Stimulated activated naive B cell treated with anti-CD40 and anti-IgM and Interleukin-4, amounts not matched to agents 10 μg/mL and 1 μg/mL and 100 μg/mL, for 72 hours (primary cell): ENCODE results near the gene SETD1A.
A peak's percentile ranks its signal among the peaks of the same experiment; 100 is the strongest.

Source experiments
- ATAC-seq, 2 donors: fragments of 150-1000 bp; cut with Tn5 transposase; replicated peaks; 2 replicates each; pipeline ENCODE4 v1.10.0; 2021; ENCODE audit warnings: moderate library complexity in 1 of 2
- DNase-seq: peaks from one replicate; pipeline ENCODE4 v3.0.0; 2021
- H3K27ac Mint-ChIP-seq: one replicate; pipeline ENCODE4 v1.8.0; 2022; ENCODE audit warnings: mild to moderate bottlenecking, mixed read lengths
- H3K27me3 Mint-ChIP-seq, 2 donors: one replicate each; pipeline ENCODE4 v1.8.0; 2022; ENCODE audit warnings: mixed read lengths in 2 of 2
- H3K36me3 Mint-ChIP-seq, 2 donors: one replicate each; pipeline ENCODE4 v1.8.0; 2022; ENCODE audit warnings: mixed read lengths in 2 of 2, mild to moderate bottlenecking in 1 of 2
- H3K4me1 Mint-ChIP-seq, 2 donors: one replicate each; pipeline ENCODE4 v1.8.0; 2022; ENCODE audit warnings: mixed read lengths in 2 of 2, mild to moderate bottlenecking in 1 of 2
- H3K4me3 Mint-ChIP-seq, 2 donors: one replicate each; pipeline ENCODE4 v1.8.0; 2022; ENCODE audit warnings: mild to moderate bottlenecking in 2 of 2, mixed read lengths in 2 of 2, moderate library complexity in 1 of 2
- H3K9me3 Mint-ChIP-seq, 2 donors: one replicate each; pipeline ENCODE4 v1.8.0; 2022; ENCODE audit warnings: mixed read lengths in 2 of 2, mild to moderate bottlenecking in 1 of 2

SETD1A gene

GRCh38 chr16:30941600-30942425 lies 15.7 kb upstream of the SETD1A start:
- DNase-seq (peak; percentile 64), ATAC-seq (peak; percentile 95 to 96)
- peak overlapping the region; percentile 81 for H3K27ac Mint-ChIP-seq
- peak overlapping the region; percentile 71 to 77 for H3K4me3 Mint-ChIP-seq
- H3K36me3 Mint-ChIP-seq: peaks cover 29 to 60% of the 10 kb centered on the region in 2 donors
- peaks cover 24 to 31% of the 10 kb centered on the region in 2 donors for H3K4me1 Mint-ChIP-seq
- H3K27me3 Mint-ChIP-seq: no peaks in the 10 kb centered on the region
- H3K9me3 Mint-ChIP-seq: no peaks in the 10 kb centered on the region

DNA sequence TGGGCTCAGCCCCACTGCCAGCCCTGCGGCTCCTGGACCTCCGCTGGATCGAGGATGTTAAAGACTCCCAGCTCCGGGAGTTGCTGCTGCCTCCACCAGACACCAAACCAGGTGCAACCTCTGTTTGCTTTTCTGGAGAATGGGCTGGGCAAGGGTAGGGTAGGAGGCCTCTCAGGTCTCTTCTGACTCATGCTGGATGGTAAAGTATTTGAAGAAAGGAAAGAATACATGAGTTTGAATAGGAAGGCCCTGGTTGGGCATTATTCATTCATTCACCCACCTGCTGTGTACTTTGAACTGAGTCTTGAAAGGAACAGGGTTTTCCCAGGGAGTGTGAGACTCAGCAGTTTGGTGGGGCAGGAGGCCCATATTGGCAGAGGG lies 15.1 kb upstream of the SETD1A start:
- peak; percentile 7 to 16 for ATAC-seq
- peak overlapping the region in 1 of 2 donors; percentile 77 for H3K4me3 Mint-ChIP-seq

DNA sequence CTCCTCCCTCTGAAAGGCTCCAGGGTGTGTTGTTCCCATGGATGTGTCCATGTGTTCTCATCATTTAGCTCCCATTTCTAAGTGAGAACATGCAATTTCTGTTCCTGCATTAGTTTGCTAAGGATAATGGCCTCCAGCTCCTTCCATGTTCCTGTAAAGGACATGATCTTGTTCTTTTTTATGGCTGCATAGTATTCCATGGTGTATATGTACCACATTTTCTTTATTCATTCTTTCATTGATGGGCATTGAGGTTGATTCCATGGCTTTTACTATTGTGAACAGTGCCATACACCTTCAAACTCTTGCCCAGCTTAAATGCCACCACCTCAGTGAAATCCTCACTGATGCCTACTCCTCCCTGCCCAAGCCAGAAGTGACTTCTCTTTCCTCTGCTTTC lies 13.2 kb upstream of the SETD1A start:
- Mint-ChIP-seq H3K4me3 (no peak overlapping the region), H3K4me1 (peaks cover 17 to 25% of the 10 kb centered on the region in 2 donors), H3K27ac (no peak overlapping the region), H3K27me3 (no peaks in the 10 kb centered on the region), H3K9me3 (no peaks in the 10 kb centered on the region), H3K36me3 (peaks cover 28 to 53% of the 10 kb centered on the region in 2 donors)
- ATAC-seq: no peak
- no peak for DNase-seq

More for the DNA sequence above, 15.1 kb upstream of the SETD1A start:
- peaks cover 30 to 60% of the 10 kb centered on the region in 2 donors for H3K36me3 Mint-ChIP-seq
- peaks cover 20 to 26% of the 10 kb centered on the region in 2 donors for H3K4me1 Mint-ChIP-seq
- no peaks in the 10 kb centered on the region for H3K9me3 Mint-ChIP-seq
- no peak overlapping the region for H3K27ac Mint-ChIP-seq
- no peak for DNase-seq
- no peaks in the 10 kb centered on the region for H3K27me3 Mint-ChIP-seq

- no peak for ATAC-seq
Measured at GRCh38 chr16:30946671-30947540, 10.6 kb upstream of the SETD1A start.

DNA sequence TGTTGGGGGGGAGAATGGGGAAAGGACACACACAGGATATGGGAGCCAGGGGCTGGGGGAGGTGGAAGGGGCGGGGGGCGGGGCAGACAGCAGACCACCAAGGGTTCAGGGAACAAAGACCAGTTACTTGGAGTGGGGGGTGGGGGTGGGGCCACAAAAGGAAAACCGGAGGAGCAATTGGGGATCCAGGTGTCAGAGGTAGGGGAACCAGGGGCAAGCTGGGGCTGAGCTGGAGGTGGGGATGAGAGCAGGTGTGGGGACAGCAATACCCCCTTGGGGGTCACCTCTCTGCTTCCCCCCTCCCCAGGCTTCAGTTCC lies 10.1 kb upstream of the SETD1A start:
- Mint-ChIP-seq H3K27me3 (no peaks in the 10 kb centered on the region), H3K27ac (no peak overlapping the region), H3K4me3 (no peak overlapping the region), H3K9me3 (no peaks in the 10 kb centered on the region), H3K4me1 (peaks cover 20 to 31% of the 10 kb centered on the region in 2 donors), H3K36me3 (peaks cover 31 to 36% of the 10 kb centered on the region in 2 donors)
- DNase-seq (no peak), ATAC-seq (no peak)

More at GRCh38 chr16:30946671-30947540, 10.6 kb upstream of the SETD1A start:
- peak overlapping the region; percentile 51 for H3K27ac Mint-ChIP-seq
- DNase-seq: no peak
- H3K4me3 Mint-ChIP-seq: no peak overlapping the region
- no peaks in the 10 kb centered on the region for H3K9me3 Mint-ChIP-seq
- peaks cover 31 to 40% of the 10 kb centered on the region in 2 donors for H3K36me3 Mint-ChIP-seq
- no peaks in the 10 kb centered on the region for H3K27me3 Mint-ChIP-seq
- H3K4me1 Mint-ChIP-seq: peaks cover 24 to 37% of the 10 kb centered on the region in 2 donors

DNA sequence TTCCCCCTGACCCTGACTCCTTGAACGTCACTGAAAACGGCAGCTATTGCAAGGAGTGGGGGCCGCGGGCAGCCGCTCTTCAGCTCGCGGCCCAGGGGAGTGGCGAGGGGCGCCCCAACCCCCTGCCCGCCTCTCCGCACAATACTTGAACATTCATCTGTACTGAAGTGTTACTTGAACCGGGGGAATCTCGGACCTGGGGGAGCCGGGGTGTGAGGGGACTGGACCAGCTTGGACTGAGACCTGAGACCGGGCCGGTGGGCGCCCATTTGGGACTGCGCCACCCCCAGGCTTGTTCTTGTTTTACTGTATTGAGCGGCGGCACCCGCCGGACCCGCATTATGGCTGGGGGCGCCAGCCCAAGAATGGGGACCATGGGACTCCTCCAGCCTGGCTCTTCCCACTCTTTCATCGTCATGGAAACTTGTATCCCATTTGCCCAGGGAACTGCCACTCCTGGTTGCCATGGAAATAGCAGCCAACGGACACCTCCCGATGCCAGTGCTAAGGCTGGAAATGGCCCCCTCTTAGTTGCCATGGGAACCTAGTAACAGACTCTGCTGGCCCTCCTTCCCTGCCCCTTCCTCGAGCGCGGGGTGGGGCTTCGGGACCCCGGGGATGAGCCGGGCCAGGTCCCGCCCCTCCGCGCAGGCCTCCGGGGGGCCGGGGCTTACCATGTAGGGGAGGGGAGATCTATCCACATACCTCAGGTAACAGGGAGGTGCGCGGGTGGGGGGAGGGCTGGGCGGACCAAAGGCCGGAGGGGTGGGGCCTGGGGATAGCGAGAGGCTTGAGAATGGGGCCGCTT lies 9.5 kb upstream of the SETD1A start:
- Mint-ChIP-seq H3K4me3 (peak overlapping the region; percentile 94 to 96), H3K27ac (peak overlapping the region; percentile 14), H3K4me1 (peaks cover 16 to 26% of the 10 kb centered on the region in 2 donors), H3K36me3 (peaks cover 31% of the 10 kb centered on the region in 2 donors), H3K27me3 (no peaks in the 10 kb centered on the region), H3K9me3 (no peaks in the 10 kb centered on the region)
- ATAC-seq (peak; percentile 19 to 20), DNase-seq (no peak)

DNA sequence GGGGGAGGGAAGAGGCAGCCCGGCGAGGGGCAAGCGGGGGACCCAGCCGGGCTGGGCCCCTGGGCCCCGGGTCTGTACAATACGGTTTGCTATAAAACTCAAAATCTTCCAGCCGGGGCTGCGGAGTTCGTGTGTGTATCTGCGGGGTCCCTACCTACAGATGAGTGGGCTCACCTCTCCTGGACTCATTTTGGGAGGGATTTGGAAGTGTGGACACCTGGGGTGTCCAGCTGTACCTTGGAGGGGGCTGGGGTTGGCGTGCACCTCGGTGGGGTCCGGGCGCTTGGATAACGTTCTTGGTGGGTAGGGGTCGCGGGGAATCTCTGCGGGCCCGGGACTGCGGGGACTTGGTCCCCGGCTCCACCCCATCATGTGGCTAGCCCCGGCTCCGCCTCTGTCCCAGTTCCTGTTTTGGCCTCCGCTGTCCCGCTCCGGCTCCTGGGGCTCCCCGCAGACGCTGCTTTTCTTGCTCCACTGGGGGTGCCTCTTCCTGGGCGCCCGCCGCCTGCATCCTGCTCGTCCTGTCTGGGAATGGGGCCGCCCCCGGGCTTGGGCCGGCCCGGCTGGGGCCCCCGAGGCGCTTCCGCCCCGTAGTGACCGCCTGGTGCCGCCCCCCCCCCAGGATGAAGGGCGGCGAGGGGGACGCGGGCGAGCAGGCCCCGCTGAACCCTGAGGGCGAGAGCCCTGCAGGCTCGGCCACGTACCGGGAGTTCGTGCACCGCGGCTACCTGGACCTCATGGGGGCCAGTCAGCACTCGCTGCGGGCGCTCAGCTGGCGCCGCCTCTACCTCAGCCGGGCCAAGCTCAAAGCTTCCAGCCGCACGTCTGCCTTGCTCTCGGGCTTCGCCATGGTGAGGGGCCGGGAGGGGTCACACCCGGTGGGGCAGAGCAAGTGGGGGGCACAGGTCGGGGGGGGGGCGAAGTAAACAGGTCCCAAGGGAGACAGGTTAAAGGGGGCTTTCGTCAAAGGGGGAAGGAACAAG lies 8.6 kb upstream of the SETD1A start, which contains the start of gene ORAI3:
ORAI3 (plus strand) TSS at position 402 of the 983 bp plus-strand sequence; CDS start at position 624, 222 bp downstream.
- ATAC-seq (peak; percentile 85 to 87), DNase-seq (peak; percentile 72)
- peak within 1 kb of the TSS; percentile 94 to 96 for H3K4me3 Mint-ChIP-seq
- peaks cover 33 to 34% of the 10 kb centered on the region in 2 donors for H3K36me3 Mint-ChIP-seq
- H3K27me3 Mint-ChIP-seq: no peaks in the 10 kb centered on the region
- peak within 1 kb of the TSS; percentile 89 for H3K27ac Mint-ChIP-seq
- H3K9me3 Mint-ChIP-seq: no peaks in the 10 kb centered on the region
- H3K4me1 Mint-ChIP-seq: peaks cover 23 to 35% of the 10 kb centered on the region in 2 donors

- H3K9me3 Mint-ChIP-seq: no peaks in the 10 kb centered on the region
- ATAC-seq: peak; percentile 65 to 68
- peaks cover 24 to 42% of the 10 kb centered on the region in 2 donors for H3K4me1 Mint-ChIP-seq
- no peaks in the 10 kb centered on the region for H3K27me3 Mint-ChIP-seq
- peak overlapping the region; percentile 94 to 96 for H3K4me3 Mint-ChIP-seq
- peak overlapping the region; percentile 88 for H3K27ac Mint-ChIP-seq
- DNase-seq: peak; percentile 44
- peaks cover 24 to 26% of the 10 kb centered on the region in 2 donors for H3K36me3 Mint-ChIP-seq
Measured at GRCh38 chr16:30949650-30950515, 7.7 kb upstream of the SETD1A start.

DNA sequence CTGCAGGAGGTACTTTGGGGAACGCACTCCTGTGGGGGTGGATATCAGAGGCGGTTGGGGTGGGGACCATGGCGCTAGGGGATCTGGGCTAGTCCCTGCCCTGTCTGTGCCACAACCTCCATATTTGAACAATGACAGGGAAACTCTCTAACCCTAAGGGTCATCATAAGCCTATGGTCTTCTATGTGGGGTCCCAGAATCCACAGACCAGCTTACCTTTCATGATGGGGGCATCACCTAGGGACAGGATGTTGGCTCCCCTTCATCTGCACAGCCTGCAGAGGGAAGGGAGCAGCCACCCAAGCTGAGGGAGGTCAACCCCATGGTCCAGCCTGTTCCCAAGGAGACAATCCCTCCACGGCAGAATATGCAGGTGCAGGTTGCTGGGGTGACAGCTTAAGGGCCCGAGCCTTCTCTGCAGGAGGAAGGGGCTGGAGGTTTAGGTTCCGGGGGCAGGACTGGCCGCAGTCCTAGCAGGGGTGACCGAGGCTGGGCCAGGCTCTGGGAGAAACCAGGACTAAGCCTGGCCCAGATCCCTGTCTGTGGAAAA lies 7.0 kb upstream of the SETD1A start:
- no peaks in the 10 kb centered on the region for H3K9me3 Mint-ChIP-seq
- peak overlapping the region; percentile 94 to 96 for H3K4me3 Mint-ChIP-seq
- H3K27me3 Mint-ChIP-seq: no peaks in the 10 kb centered on the region
- DNase-seq (no peak), ATAC-seq (no peak)
- H3K27ac Mint-ChIP-seq: peak overlapping the region; percentile 88
- H3K4me1 Mint-ChIP-seq: peaks cover 24 to 42% of the 10 kb centered on the region in 2 donors
- peaks cover 21 to 24% of the 10 kb centered on the region in 2 donors for H3K36me3 Mint-ChIP-seq

GRCh38 chr16:30951193-30951592 lies 6.4 kb upstream of the SETD1A start:
- ATAC-seq: no peak
- H3K4me3 Mint-ChIP-seq: peak overlapping the region in 1 of 2 donors; percentile 8
- H3K27ac Mint-ChIP-seq: peak overlapping the region; percentile 25
- no peaks in the 10 kb centered on the region for H3K27me3 Mint-ChIP-seq
- peaks cover 18 to 23% of the 10 kb centered on the region in 2 donors for H3K36me3 Mint-ChIP-seq
- no peak for DNase-seq
- no peaks in the 10 kb centered on the region for H3K9me3 Mint-ChIP-seq
- peaks cover 25 to 42% of the 10 kb centered on the region in 2 donors for H3K4me1 Mint-ChIP-seq

DNA sequence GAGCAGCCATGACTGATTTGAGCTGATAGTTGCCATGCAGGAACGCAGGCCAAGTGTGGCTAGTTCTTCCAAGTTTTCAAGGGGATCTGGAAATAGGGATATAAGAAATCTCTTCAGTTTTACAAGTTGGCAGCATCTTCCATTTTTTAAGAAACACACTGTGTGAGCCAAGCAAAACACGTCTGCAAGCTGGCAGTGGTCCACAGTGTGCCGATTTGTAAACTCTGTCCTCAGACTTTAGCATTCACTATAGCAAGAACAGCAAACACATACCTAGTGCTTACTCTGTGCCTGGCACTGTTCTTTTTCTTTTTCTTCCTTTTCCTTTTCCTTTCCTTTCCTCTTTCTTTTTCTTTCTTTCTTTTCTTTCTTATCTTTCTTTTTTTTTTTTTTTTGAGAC lies 5.8 kb upstream of the SETD1A start:
- H3K27ac Mint-ChIP-seq: no peak overlapping the region
- H3K9me3 Mint-ChIP-seq: no peaks in the 10 kb centered on the region
- peaks cover 26 to 42% of the 10 kb centered on the region in 2 donors for H3K4me1 Mint-ChIP-seq
- ATAC-seq (no peak), DNase-seq (no peak)
- H3K27me3 Mint-ChIP-seq: no peaks in the 10 kb centered on the region
- H3K36me3 Mint-ChIP-seq: peaks cover 16 to 22% of the 10 kb centered on the region in 2 donors
- no peak overlapping the region for H3K4me3 Mint-ChIP-seq

DNA sequence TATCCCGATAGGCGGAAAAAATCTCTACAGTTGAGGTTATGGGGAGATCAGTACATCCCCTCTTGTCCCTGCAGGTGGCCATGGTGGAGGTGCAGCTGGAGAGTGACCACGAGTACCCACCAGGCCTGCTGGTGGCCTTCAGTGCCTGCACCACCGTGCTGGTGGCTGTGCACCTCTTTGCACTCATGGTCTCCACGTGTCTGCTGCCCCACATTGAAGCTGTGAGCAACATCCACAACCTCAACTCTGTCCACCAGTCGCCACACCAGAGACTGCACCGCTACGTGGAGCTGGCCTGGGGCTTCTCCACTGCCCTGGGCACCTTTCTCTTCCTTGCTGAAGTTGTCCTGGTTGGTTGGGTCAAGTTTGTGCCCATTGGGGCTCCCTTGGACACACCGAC lies 4.4 kb upstream of the SETD1A start:
- ATAC-seq (no peak), DNase-seq (no peak)
- no peaks in the 10 kb centered on the region for H3K27me3 Mint-ChIP-seq
- H3K4me1 Mint-ChIP-seq: peaks cover 24 to 42% of the 10 kb centered on the region in 2 donors
- H3K36me3 Mint-ChIP-seq: peaks cover 10 to 17% of the 10 kb centered on the region in 2 donors
- no peak overlapping the region for H3K4me3 Mint-ChIP-seq
- H3K9me3 Mint-ChIP-seq: no peaks in the 10 kb centered on the region
- H3K27ac Mint-ChIP-seq: no peak overlapping the region
